GM21390 (cell line): ENCODE data around the gene SAFB2.

ENCODE experiments used
- ATAC-seq: cut with Tn5 transposase; IDR thresholded peaks from one replicate; pipeline ENCODE4 v1.9.1; 2021; ENCODE audit not compliant: unreplicated experiment

Gene SAFB2

DNA sequence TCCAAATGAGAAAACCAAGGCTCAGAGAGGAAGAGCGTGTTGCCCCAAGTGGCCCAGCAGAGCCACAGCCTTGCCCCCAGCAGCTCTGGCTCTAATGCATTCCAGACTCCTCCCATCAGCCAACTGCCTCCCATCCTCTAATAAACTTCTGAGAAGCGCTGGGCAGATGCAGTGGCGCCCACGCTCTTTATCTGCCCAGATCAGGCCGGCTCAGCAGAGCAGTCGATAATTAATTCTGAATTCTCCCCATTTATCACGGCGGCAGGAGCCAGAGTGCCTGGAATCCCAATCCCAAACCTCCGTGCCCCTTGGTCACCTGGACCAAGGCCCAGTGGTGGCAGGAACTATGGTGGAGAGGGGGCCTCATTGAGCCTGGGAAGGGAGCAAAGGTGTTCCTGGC lies 68.7 kb downstream of the SAFB2 start:
- ATAC-seq, result no peak

DNA sequence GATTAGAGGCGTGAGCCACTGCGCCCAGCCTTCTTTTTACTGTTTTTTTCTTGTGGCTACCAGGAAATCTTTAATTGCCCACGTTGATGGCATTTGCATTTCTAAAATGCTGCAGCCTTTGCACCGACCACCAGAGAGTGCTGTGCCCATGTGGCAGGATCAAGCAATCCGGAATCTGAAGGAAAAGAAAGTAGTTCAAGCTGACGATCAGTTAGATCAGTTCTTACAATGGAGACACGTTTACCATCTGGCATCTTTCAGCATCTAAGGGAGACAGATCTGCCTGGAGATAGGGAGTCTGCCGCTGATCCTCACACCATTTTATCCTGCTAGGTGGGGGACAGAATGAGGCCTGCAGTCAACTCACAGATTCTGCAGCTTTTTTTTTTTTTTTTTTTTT lies 74.7 kb downstream of the SAFB2 start:
- no peak for ATAC-seq

DNA sequence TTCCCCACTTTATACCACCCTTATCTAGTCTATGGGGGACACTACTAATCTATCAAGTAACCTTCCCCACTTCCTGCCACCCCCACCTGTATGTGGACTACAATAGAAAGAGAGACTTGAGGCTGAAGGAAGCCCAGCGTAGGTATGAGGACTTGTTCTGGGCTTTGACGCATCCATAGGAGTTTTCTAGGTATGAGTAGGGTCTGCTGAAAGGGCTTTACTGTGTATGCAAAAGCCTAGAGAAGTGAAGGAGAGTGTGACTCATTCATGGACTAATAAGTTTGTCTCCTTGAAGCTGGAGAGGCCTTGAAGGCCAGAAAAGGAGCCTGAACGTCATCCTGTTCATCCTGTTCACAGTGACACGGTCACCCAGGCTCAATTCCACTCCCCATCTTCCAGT lies 76.6 kb downstream of the SAFB2 start:
- no peak for ATAC-seq

DNA sequence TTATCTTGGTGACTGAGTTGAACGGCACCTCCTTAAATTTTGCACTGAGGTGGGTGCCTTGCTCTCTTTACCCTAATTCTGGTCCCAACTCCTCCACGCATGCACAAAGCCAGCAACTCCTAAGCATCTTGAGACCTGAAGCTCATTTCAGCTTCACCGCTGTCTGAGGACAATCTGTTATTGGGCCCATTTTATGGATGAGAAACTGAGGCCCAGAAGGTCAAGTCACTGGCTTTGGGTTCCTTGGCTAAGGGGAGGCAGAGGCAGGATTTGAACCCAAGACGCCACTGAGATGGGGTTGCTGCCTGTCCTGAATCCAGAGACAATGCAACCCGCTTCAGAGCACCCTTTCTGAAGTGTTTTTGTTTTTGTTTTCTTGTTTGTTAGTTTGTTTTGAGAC lies 77.5 kb downstream of the SAFB2 start:
- no peak for ATAC-seq

DNA sequence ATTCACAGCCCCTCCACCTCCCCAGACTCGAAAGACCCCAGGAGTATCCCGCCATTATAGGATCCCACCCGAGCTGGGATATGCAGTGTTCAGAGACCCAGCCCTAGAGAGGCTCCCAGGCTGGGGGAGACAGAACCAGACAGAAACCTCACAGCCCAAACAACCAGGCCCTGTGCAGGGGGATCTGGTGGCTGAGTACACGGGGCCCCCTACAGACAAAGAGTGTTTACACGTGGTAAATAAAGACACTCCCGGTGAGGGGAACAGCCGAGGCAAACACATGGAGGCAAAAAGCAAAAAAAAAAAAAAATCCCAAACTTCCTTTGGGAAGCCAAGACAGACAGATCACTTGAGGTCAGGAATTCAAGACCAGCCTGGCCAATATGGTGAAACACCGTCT lies 79.9 kb downstream of the SAFB2 start:
- ATAC-seq, result no peak

DNA sequence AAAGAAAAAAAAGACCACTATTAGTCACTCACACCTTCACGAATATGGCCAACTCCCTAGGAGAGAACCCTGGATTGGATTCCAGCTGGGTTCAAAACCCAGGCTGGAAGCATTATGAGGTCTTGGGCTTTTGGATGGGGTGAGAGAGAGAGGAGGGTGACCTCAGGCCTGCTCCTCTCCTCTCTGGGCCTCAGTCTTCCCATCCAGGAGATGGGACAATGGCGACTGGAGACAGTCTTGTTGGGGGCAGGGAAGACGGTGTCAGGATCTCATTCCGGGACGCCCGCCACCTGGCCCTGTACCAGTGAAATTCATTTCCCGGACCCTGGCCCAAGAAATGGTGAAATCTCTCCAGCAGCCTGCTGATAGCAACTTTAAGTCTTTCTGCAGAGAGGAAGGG lies 81.1 kb downstream of the SAFB2 start:
- ATAC-seq, result no peak

DNA sequence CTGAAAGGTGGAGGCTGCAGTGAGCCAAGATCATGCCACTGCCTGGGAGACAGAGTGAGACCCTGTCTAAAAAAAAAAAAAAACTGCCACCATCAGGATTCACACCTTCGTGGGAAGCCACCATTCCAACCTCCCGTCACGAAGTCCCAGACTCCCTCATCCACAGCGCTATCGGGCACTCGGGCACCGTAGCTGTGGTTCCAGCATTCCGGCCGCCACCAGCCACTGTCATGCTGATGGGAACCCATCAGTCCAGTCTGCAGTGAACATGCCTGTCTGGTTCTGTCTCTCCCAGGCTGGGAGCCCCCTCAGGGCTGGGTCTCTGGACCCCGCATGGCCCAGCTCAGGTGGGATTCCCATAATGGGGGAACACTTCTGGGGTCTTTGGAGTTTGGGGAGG lies 82.4 kb downstream of the SAFB2 start:
- ATAC-seq, result no peak

DNA sequence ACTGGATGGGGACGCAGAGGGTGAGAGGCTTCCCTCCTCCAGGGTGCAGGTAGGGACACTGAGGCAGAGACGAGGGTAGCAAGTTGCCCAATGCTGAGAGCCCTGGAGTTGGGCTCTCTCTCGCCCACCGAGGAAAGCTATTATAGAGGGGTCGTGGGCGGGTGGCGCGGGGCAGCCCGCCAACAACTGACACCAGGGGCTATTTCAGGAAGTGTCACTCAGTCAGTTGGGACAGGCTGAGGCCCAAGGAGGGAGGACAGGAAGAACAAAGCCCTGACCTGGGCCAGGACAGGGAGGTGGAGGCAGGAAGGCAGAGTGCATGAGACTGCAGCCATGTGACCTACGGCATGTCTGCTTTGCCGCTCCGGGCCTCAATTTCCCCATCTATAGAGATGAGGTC lies 84.7 kb downstream of the SAFB2 start:
- no peak for ATAC-seq
